ENCODE data around the gene KNDC1. TPM values are rescaled to one million over a fixed set of nuclear protein-coding genes. Genes with fewer than 3 reads are reported as not detected.

The KNDC1 gene
- total RNA-seq, 1 experiment from 2014 or later, result 15.7 TPM

GRCh38 chr10:133201948-133202725 lies 42.1 kb downstream of the KNDC1 start:
- DNase-seq, result no peak
- H2AK5ac ChIP-seq (ENCODE audit: insufficient read length, low read length), result no peak overlapping the region
- H3K4me1 ChIP-seq (ENCODE audit: insufficient read depth, low read length), result no peaks in the 10 kb centered on the region
- H3K23ac ChIP-seq (ENCODE audit: insufficient read length, low read depth, low read length), result no peak overlapping the region
- no peak overlapping the region for H4K8ac ChIP-seq (replicated peaks; ENCODE audit: insufficient read length, low read depth, low read length)
- H4K5ac ChIP-seq (ENCODE audit: insufficient read length, low read depth, low read length), result no peak overlapping the region
- no peak overlapping the region for H2AFZ ChIP-seq (ENCODE audit: low read length)
- H3K27ac ChIP-seq (ENCODE audit: insufficient read length, low read depth, low read length), result no peak overlapping the region
- H2BK20ac ChIP-seq (ENCODE audit: low read depth, low read length, poor library complexity, severe bottlenecking), result no peak overlapping the region
- H3K79me2 ChIP-seq (ENCODE audit: insufficient read depth, low read length), result no peaks in the 10 kb centered on the region
- H3K27me3 ChIP-seq (ENCODE audit: insufficient read depth, low read length), result no peaks in the 10 kb centered on the region
- no peak overlapping the region for H3K4me2 ChIP-seq (ENCODE audit: insufficient read depth, insufficient read length, low read length)
- no peak overlapping the region for H4K91ac ChIP-seq (ENCODE audit: insufficient read length, low read depth, low read length)
- H3K27me3 Mint-ChIP-seq (ENCODE audit: low read depth), result no peaks in the 10 kb centered on the region; the same call in 1 of the 2 replicates
- H3K4me1 Mint-ChIP-seq, result no peaks in the 10 kb centered on the region
- H3K36me3 Mint-ChIP-seq (ENCODE audit: insufficient read depth in 1 of 3, low read depth in 3 of 3), result peaks cover 1 to 5% (median 2%) of the 10 kb centered on the region in 3 experiments; a peak in 3 of 7 replicates
- no peak for TF ChIP-seq CTCF (conservative IDR thresholded peaks at IDR 0.05)
- no peak overlapping the region for H3K14ac ChIP-seq (ENCODE audit: insufficient read depth, low read length)
- no peaks in the 10 kb centered on the region for H3K23me2 ChIP-seq (ENCODE audit: insufficient read length, low read depth, low read length, poor library complexity, severe bottlenecking)
- H3K9me3 ChIP-seq (ENCODE audit: control insufficient read depth, low read depth, low read length), result no peaks in the 10 kb centered on the region
- H2BK5ac ChIP-seq (ENCODE audit: insufficient read length, low read length), result no peak overlapping the region
- no peaks in the 10 kb centered on the region for H4K20me1 ChIP-seq (ENCODE audit: control insufficient read depth, insufficient read depth, insufficient read length)
- H3K9ac ChIP-seq (ENCODE audit: extremely low read depth, insufficient read length, low read length), result no peak overlapping the region
- H3K18ac ChIP-seq (ENCODE audit: insufficient read length, low read depth, low read length), result no peak overlapping the region
- H3T11ph ChIP-seq (ENCODE audit: low read length), result no peak overlapping the region
- no peak overlapping the region for H2BK15ac ChIP-seq (ENCODE audit: low read depth, low read length)
- no peak overlapping the region for H3K4me3 Mint-ChIP-seq
- no peaks in the 10 kb centered on the region for H3K79me1 ChIP-seq (ENCODE audit: insufficient read depth, low read depth, low read length, poor library complexity, severe bottlenecking)
- H2BK120ac ChIP-seq (ENCODE audit: low read depth, low read length, poor library complexity, severe bottlenecking), result no peak overlapping the region
- no peak overlapping the region for H3K27ac Mint-ChIP-seq
- WGBS (ENCODE audit: extremely low coverage, insufficient read length, low lambda C conversion rate), result no CpG with 5 or more reads among the region's 29 CpGs
- no peaks in the 10 kb centered on the region for H3K9me3 Mint-ChIP-seq
- no peak overlapping the region for H3K56ac ChIP-seq (ENCODE audit: insufficient read length, low read depth, low read length)
- no peak overlapping the region for H2BK12ac ChIP-seq (ENCODE audit: insufficient read length, low read depth, low read length)
- H3K4ac ChIP-seq (ENCODE audit: low read depth, low read length), result no peak overlapping the region; the same call in 1 of the 2 replicates

Measured in H9 (cell line).